OCI-LY1 (cell line): ENCODE data around the gene KRTAP10-7.
"Not testable (repeated sequence)": the region's sequence is repeated elsewhere in the genome, so short reads cannot be mapped to it uniquely, and the experiment has no call there.

Source experiments
- H2AFZ ChIP-seq: fragments of 200-600 bp; sonication (generic), shearing (Covaris generic); 2 replicates; pipeline ENCODE4 v1.6.0; 2014; ENCODE audit warnings: antibody characterized with exemption, mild to moderate bottlenecking, low read length
- H3F3A ChIP-seq: fragments of 200-600 bp; sonication (generic), shearing (Covaris generic); 2 replicates; pipeline ENCODE4 v1.6.0; 2014; ENCODE audit warnings: mild to moderate bottlenecking, antibody characterized with exemption, low read length, moderate library complexity; ENCODE audit not compliant: insufficient read depth
- H3K27ac ChIP-seq: fragments of 200-600 bp; sonication (generic); 2 replicates; pipeline ENCODE4 v1.5.1; 2014; ENCODE audit warnings: low read length, mixed run types, mild to moderate bottlenecking, low read depth; ENCODE audit not compliant: poor library complexity, severe bottlenecking
- H3K27me3 ChIP-seq: fragments of 200-600 bp; sonication (generic); 2 replicates; pipeline ENCODE4 v1.6.0; 2014; ENCODE audit warnings: antibody characterized with exemption, mild to moderate bottlenecking, low read length, moderate library complexity; ENCODE audit not compliant: insufficient read depth
- H3K36me3 ChIP-seq: fragments of 200-600 bp; sonication (generic); 2 replicates; pipeline ENCODE4 v1.6.1; 2014; ENCODE audit warnings: mild to moderate bottlenecking, antibody characterized with exemption, low read length, moderate library complexity, mixed read lengths; ENCODE audit not compliant: insufficient read depth
- H3K4me1 ChIP-seq: fragments of 200-600 bp; sonication (generic); 2 replicates; pipeline ENCODE4 v1.5.1; 2014; ENCODE audit warnings: mild to moderate bottlenecking, low read length, moderate library complexity; ENCODE audit not compliant: insufficient read depth, severe bottlenecking
- H3K4me2 ChIP-seq: fragments of 200-600 bp; sonication (generic), shearing (Covaris generic); 2 replicates; pipeline ENCODE4 v1.6.1; 2014; ENCODE audit warnings: low read length
- H3K4me3 ChIP-seq: fragments of 200-600 bp; sonication (generic); 2 replicates; pipeline ENCODE4 v1.5.1; 2014; ENCODE audit warnings: low read length, low read depth, mild to moderate bottlenecking, mixed read lengths; ENCODE audit not compliant: poor library complexity, severe bottlenecking
- H3K79me2 ChIP-seq: fragments of 200-600 bp; shearing (Covaris generic); 2 replicates; pipeline ENCODE4 v1.6.1; 2016; ENCODE audit warnings: mixed run types, low read length, mixed read lengths; ENCODE audit not compliant: insufficient read depth
- H3K9ac ChIP-seq: fragments of 200-600 bp; sonication (generic), shearing (Covaris generic); 2 replicates; pipeline ENCODE4 v1.6.1; 2014; ENCODE audit warnings: mild to moderate bottlenecking, low read length, mixed read lengths
- H3K9me2 ChIP-seq: fragments of 200-600 bp; sonication (generic), shearing (Covaris generic); 2 replicates; pipeline ENCODE4 v1.6.1; 2014; ENCODE audit warnings: low read depth, mild to moderate bottlenecking, low read length, mixed read lengths
- H3K9me3 ChIP-seq: fragments of 200-600 bp; shearing (Covaris generic); 2 replicates; pipeline ENCODE4 v1.6.1; 2014; ENCODE audit warnings: low read length, mixed read lengths
- H4K20me1 ChIP-seq: fragments of 200-600 bp; sonication (generic), shearing (Covaris generic); 2 replicates; pipeline ENCODE4 v1.6.0; 2016; ENCODE audit warnings: mild to moderate bottlenecking, low read length; ENCODE audit not compliant: insufficient read depth
- CTCF ChIP-seq: fragments of 200-600 bp; sonication (generic), shearing (Covaris generic); IDR thresholded peaks from 2 replicates; pipeline ENCODE4 v1.5.1; 2017; ENCODE audit warnings: mild to moderate bottlenecking, antibody characterized with exemption, low read length, moderate library complexity, mixed read lengths
- EZH2 ChIP-seq: fragments of 200-600 bp; sonication (generic), shearing (Covaris generic); IDR thresholded peaks from 2 replicates; pipeline ENCODE4 v1.8.0; 2017; ENCODE audit warnings: borderline replicate concordance, mixed run types, mild to moderate bottlenecking, antibody characterized with exemption, low read length, moderate library complexity, mixed read lengths

Gene KRTAP10-7

DNA sequence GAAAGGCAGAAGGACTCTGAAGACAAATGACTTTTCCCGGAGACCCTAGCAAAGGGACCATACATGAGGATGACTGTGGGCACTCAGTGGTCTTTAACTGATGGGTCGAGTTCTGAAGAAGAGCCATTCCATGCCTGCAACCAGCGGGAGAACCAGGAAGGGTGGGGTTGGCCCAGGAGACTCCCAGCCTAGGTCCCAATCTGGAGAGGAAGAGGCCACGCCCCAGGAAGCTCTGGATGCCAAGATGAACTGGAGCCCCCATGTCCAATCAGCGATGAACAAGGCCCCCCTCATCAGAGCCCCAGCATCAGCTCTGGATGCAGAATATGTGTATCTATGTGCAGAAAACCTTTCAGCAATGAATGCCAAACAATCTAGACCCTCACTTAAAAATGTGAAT, 40.4 kb downstream of the KRTAP10-7 start:
- no peak overlapping the region for H3K9ac ChIP-seq
- no peak overlapping the region for H2AFZ ChIP-seq
- H3K36me3 ChIP-seq = no peaks in the 10 kb centered on the region
- H3K9me3 ChIP-seq = peaks cover 8% of the 10 kb centered on the region
- TF ChIP-seq CTCF = no peak
- no peak for TF ChIP-seq EZH2
- no peaks in the 10 kb centered on the region for H4K20me1 ChIP-seq
- no peaks in the 10 kb centered on the region for H3F3A ChIP-seq
- no peaks in the 10 kb centered on the region for H3K79me2 ChIP-seq
- no peaks in the 10 kb centered on the region for H3K4me1 ChIP-seq
- H3K4me3 ChIP-seq = no peak overlapping the region
- H3K27me3 ChIP-seq = no peaks in the 10 kb centered on the region
- no peak overlapping the region for H3K4me2 ChIP-seq
- H3K27ac ChIP-seq = no peak overlapping the region
- no peaks in the 10 kb centered on the region for H3K9me2 ChIP-seq

DNA sequence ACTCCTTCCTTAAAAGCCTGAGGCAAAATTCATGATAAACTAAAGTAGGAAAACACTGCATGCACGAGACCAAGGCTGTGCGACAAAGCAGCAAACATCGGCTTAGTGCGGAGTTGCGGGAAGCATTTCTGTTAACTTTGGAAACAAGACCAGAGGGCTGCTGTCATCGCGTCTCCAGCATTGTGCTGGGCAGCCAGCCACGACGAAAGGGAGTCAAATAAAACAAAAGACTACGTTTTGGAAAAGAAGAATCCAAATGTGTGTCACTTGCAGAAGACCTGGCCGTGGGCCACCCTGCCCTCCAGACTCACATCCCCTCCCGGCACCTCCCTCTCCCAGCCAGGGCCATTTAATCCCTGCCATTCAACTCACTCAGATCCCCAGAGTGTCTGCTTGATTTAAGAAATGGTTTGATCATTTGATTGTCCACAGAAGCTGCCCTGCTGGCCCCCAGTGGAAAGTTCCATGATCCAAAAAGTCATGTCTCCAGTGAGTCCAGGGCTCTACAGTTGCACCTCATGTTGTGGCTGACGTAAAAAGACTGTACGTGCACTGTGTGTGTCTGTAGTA, 43.4 kb downstream of the KRTAP10-7 start:
- no peak overlapping the region for H3K9ac ChIP-seq

DNA sequence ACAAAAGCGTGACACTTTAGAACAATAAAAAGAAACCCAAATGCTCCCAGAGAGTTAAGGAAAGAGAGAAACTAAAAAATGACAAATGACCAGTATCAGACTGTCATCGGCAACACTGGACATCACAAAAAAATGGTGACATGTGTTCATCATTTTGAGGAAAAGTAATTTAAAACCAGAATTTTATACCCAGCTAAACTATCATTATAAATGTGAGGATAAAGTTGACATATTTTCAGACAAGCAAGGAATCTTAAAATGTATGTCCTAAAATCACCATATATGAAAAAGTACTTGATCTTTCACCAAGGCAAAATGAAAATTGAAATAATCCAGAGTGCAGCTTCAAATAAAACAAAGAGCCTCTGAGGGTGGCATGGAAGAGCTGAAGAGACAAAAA, 44.5 kb downstream of the KRTAP10-7 start:
- H3K9ac ChIP-seq = no peak overlapping the region
- no peaks in the 10 kb centered on the region for H4K20me1 ChIP-seq
- no peak overlapping the region for H3K27ac ChIP-seq
- no peak overlapping the region for H3K4me2 ChIP-seq
- TF ChIP-seq CTCF = no peak
- TF ChIP-seq EZH2 = no peak
- no peaks in the 10 kb centered on the region for H3K79me2 ChIP-seq
- no peaks in the 10 kb centered on the region for H3K36me3 ChIP-seq
- H3K9me3 ChIP-seq = peaks cover 8% of the 10 kb centered on the region
- no peaks in the 10 kb centered on the region for H3K4me1 ChIP-seq
- no peaks in the 10 kb centered on the region for H3K27me3 ChIP-seq
- no peaks in the 10 kb centered on the region for H3F3A ChIP-seq
- H3K4me3 ChIP-seq = no peak overlapping the region
- H3K9me2 ChIP-seq = no peaks in the 10 kb centered on the region
- H2AFZ ChIP-seq = no peak overlapping the region

More for the DNA sequence above, 43.4 kb downstream of the KRTAP10-7 start:
- H3K4me2 ChIP-seq = no peak overlapping the region
- no peaks in the 10 kb centered on the region for H3K9me2 ChIP-seq
- H4K20me1 ChIP-seq = no peaks in the 10 kb centered on the region
- H3K79me2 ChIP-seq = no peaks in the 10 kb centered on the region
- H3K27me3 ChIP-seq = no peaks in the 10 kb centered on the region
- no peaks in the 10 kb centered on the region for H3F3A ChIP-seq
- H3K4me1 ChIP-seq = no peaks in the 10 kb centered on the region
- H3K36me3 ChIP-seq = no peaks in the 10 kb centered on the region
- no peak overlapping the region for H3K27ac ChIP-seq
- TF ChIP-seq CTCF (no peak), EZH2 (no peak)
- H2AFZ ChIP-seq = no peak overlapping the region
- H3K9me3 ChIP-seq = peaks cover 8% of the 10 kb centered on the region
- no peak overlapping the region for H3K4me3 ChIP-seq

GRCh38 chr21:44646366-44647221, 46.2 kb downstream of the KRTAP10-7 start, which contains the start of gene KRTAP10-11:
Gene KRTAP10-11 (plus strand): TSS chr21:44646414. CDS start chr21:44646459, 45 bp downstream.
- H3K9me2 ChIP-seq, H3K79me2 ChIP-seq, H3K36me3 ChIP-seq, H3K4me1 ChIP-seq, H3K9ac ChIP-seq, H3K27ac ChIP-seq, H2AFZ ChIP-seq, H3K4me3 ChIP-seq, H3K27me3 ChIP-seq, H3K4me2 ChIP-seq, H4K20me1 ChIP-seq, H3K9me3 ChIP-seq, H3F3A ChIP-seq: not testable (repeated sequence)
